GM12864 (cell line): Measurements from ENCODE around the gene MAGEA3.
"Not testable (repeated sequence)": the region's sequence is repeated elsewhere in the genome, so short reads cannot be mapped to it uniquely, and the experiment has no call there.

ENCODE experiments used
- DNase-seq: peaks from one replicate; pipeline ENCODE4 v3.0.0-alpha.2; 2011; ENCODE audit warnings: low read depth
- H3K4me3 ChIP-seq: 2 replicates; pipeline ENCODE4 v1.5.1; 2011; ENCODE audit warnings: mild to moderate bottlenecking, low read depth, low read length, control low read depth
- CTCF ChIP-seq: IDR thresholded peaks from 2 replicates; pipeline ENCODE4 v1.5.1; 2011; ENCODE audit warnings: low read depth, mild to moderate bottlenecking, moderate library complexity, low read length, control low read depth, inconsistent platforms; ENCODE audit errors: missing control alignments

The MAGEA3 gene

GRCh38 chrX:152735101-152735500 is 36.5 kb downstream of the MAGEA3 start:
- TF ChIP-seq CTCF = no peak
- DNase-seq = no peak
- no peak overlapping the region for H3K4me3 ChIP-seq

GRCh38 chrX:152735860-152736511 is 37.4 kb downstream of the MAGEA3 start:
- no peak overlapping the region for H3K4me3 ChIP-seq
- no peak for TF ChIP-seq CTCF
- DNase-seq = no peak

GRCh38 chrX:152736528-152736927 is 37.9 kb downstream of the MAGEA3 start:
- H3K4me3 ChIP-seq, DNase-seq: not testable (repeated sequence)

- no peak for TF ChIP-seq CTCF
- DNase-seq = no peak
- no peak overlapping the region for H3K4me3 ChIP-seq
Measured at GRCh38 chrX:152738560-152738959, 40.0 kb downstream of the MAGEA3 start.
